Erythroblast (primary cell): ENCODE results near the gene SRRM4.
"Not testable (repeated sequence)": the region's sequence is repeated elsewhere in the genome, so short reads cannot be mapped to it uniquely, and the experiment has no call there.

Source experiments
- GATA1 ChIP-seq: IDR thresholded peaks from 2 replicates; pipeline ENCODE4 v1.6.1; 2011; ENCODE audit warnings: low read depth, mild to moderate bottlenecking, control low read depth, low read length, moderate library complexity
- POLR2A ChIP-seq: IDR thresholded peaks from 2 replicates; pipeline ENCODE4 v1.6.1; 2011; ENCODE audit warnings: mild to moderate bottlenecking, low read length

DNA sequence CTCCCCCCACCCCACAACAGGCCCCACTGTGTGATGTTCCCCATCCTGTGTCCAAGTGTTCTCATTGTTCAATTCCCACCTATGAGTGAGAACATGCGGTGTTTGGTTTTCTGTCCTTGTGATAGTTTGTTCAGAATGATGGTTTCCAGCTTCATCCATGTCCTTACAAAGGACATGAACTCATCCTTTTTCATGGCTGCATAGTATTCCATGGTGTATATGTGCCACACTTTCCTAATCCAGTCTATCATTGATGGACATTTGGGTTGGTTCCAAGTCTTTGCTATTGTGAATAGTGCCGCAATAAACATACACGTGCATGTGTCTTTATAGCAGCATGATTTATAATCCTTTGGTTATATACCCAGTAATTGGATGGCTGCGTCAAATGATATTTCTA lies 123.6 kb downstream of the SRRM4 start:
- TF ChIP-seq POLR2A, GATA1: not testable (repeated sequence)
